Neural progenitor cell (in vitro differentiated cells): Measurements from ENCODE around the gene NCKIPSD. TPM values are rescaled to one million over a fixed set of nuclear protein-coding genes. Genes with fewer than 3 reads are reported as not detected.

Experiments
- DNase-seq: peaks from one replicate; pipeline ENCODE4 v3.0.0-alpha.2; 2016; ENCODE audit warnings: low spot score
- H2AFZ ChIP-seq: fragments of 200-600 bp; sonication (generic); replicated peaks from 2 replicates; pipeline ENCODE4 v1.6.1; 2016; ENCODE audit warnings: antibody characterized with exemption
- H3F3A ChIP-seq: fragments of 200-600 bp; sonication (generic); 2 replicates; pipeline ENCODE4 v1.6.1; 2016; ENCODE audit warnings: antibody characterized with exemption, low read depth
- H3K27ac ChIP-seq: fragments of 200-600 bp; sonication (generic); 2 replicates; pipeline ENCODE4 v1.5.1; 2016; ENCODE audit warnings: mild to moderate bottlenecking
- H3K27me3 ChIP-seq: fragments of 200-600 bp; sonication (generic); 2 replicates; pipeline ENCODE4 v1.6.1; 2016; ENCODE audit warnings: mild to moderate bottlenecking, moderate library complexity
- H3K36me3 ChIP-seq: fragments of 200-600 bp; sonication (generic); 2 replicates; pipeline ENCODE4 v1.5.1; 2016
- H3K4me1 ChIP-seq: fragments of 200-600 bp; sonication (generic); 2 replicates; pipeline ENCODE4 v1.6.1; 2016; ENCODE audit warnings: mixed run types
- H3K4me2 ChIP-seq: fragments of 200-600 bp; sonication (generic); 2 replicates; pipeline ENCODE4 v1.6.1; 2016
- H3K4me3 ChIP-seq: fragments of 200-600 bp; sonication (generic); 2 replicates; pipeline ENCODE4 v1.5.1; 2016
- H3K79me2 ChIP-seq: fragments of 200-600 bp; sonication (generic); 2 replicates; pipeline ENCODE4 v1.6.1; 2016; ENCODE audit warnings: low read depth
- H3K9ac ChIP-seq: fragments of 200-600 bp; sonication (generic); 2 replicates; pipeline ENCODE4 v1.6.1; 2016
- H3K9me3 ChIP-seq: fragments of 200-600 bp; sonication (generic); 2 replicates; pipeline ENCODE4 v1.5.1; 2016; ENCODE audit warnings: low read depth
- H4K20me1 ChIP-seq: fragments of 200-600 bp; sonication (generic); 2 replicates; pipeline ENCODE4 v1.6.1; 2016; ENCODE audit warnings: low read depth
- H3K27ac Mint-ChIP-seq: 3 replicates; pipeline ENCODE4 v1.8.0; 2021; ENCODE audit warnings: mixed read lengths
- H3K27me3 Mint-ChIP-seq: 2 replicates; pipeline ENCODE4 v1.8.0; 2022; ENCODE audit warnings: low read depth, mild to moderate bottlenecking, inconsistent platforms, moderate library complexity, mixed read lengths; ENCODE audit not compliant: insufficient read depth
- H3K36me3 Mint-ChIP-seq: 3 replicates; pipeline ENCODE4 v1.8.0; 2021; ENCODE audit warnings: mixed read lengths
- H3K4me1 Mint-ChIP-seq: 3 replicates; pipeline ENCODE4 v1.8.0; 2021; ENCODE audit warnings: mixed read lengths
- H3K4me3 Mint-ChIP-seq: 3 replicates; pipeline ENCODE4 v1.8.0; 2021; ENCODE audit warnings: mild to moderate bottlenecking, moderate library complexity, mixed read lengths
- H3K9me3 Mint-ChIP-seq: 3 replicates; pipeline ENCODE4 v1.8.0; 2020; ENCODE audit warnings: mixed read lengths
- CTCF ChIP-seq: fragments of 200-600 bp; sonication (generic); IDR thresholded peaks from 2 replicates; pipeline ENCODE4 v1.5.1; 2017; ENCODE audit warnings: antibody characterized with exemption, mild to moderate bottlenecking
- EZH2 ChIP-seq: fragments of 200-600 bp; sonication (generic); IDR thresholded peaks from 2 replicates; pipeline ENCODE4 v1.6.1; 2017; ENCODE audit warnings: antibody characterized with exemption, mild to moderate bottlenecking, moderate library complexity
- EZH2phosphoT487 ChIP-seq: fragments of 200-600 bp; sonication (generic); IDR thresholded peaks from 2 replicates; pipeline ENCODE4 v1.6.1; 2017; ENCODE audit warnings: antibody characterized with exemption
- total RNA-seq: library from RNA; depleted of rRNA; stranded (reverse); fragments of >200 nt; gene quantifications from 2 replicates; pipeline ENCODE4 v1.2.3, GENCODE V29; 2015; ENCODE audit warnings: low replicate concordance

NCKIPSD gene
- total RNA-seq, 1 donor from 2014 or later, result 32.8 TPM

GRCh38 chr3:48633743-48634142 lies 52.0 kb downstream of the NCKIPSD start:
- no peaks in the 10 kb centered on the region for H3K27me3 ChIP-seq
- H3K36me3 Mint-ChIP-seq, result peaks cover 18% of the 10 kb centered on the region
- H4K20me1 ChIP-seq, result peaks cover 24% of the 10 kb centered on the region
- H3K9me3 ChIP-seq, result no peaks in the 10 kb centered on the region
- no peak overlapping the region for H3K27ac Mint-ChIP-seq
- peaks cover 18% of the 10 kb centered on the region for H3K4me1 ChIP-seq
- DNase-seq, result no peak
- H3K36me3 ChIP-seq, result no peaks in the 10 kb centered on the region
- peak overlapping the region; percentile 90 for H3K4me3 Mint-ChIP-seq
- H3K79me2 ChIP-seq, result peaks cover 14% of the 10 kb centered on the region
- H3K4me3 ChIP-seq, result no peak overlapping the region
- H3K9me3 Mint-ChIP-seq, result no peaks in the 10 kb centered on the region
- H2AFZ ChIP-seq, result no peak overlapping the region
- TF ChIP-seq EZH2 (no peak), EZH2phosphoT487 (no peak), CTCF (no peak)
- H3K4me1 Mint-ChIP-seq, result peaks cover 27% of the 10 kb centered on the region
- no peak overlapping the region for H3K27ac ChIP-seq
- H3K27me3 Mint-ChIP-seq, result peaks cover 8% of the 10 kb centered on the region
- peak overlapping the region; percentile 81 for H3K4me2 ChIP-seq
- no peak overlapping the region for H3K9ac ChIP-seq
- peaks cover 21% of the 10 kb centered on the region for H3F3A ChIP-seq

GRCh38 chr3:48633256-48633655 lies 52.5 kb downstream of the NCKIPSD start:
- H3K36me3 ChIP-seq, result no peaks in the 10 kb centered on the region
- no peak overlapping the region for H3K4me3 ChIP-seq
- Mint-ChIP-seq H3K9me3 (no peaks in the 10 kb centered on the region), H3K36me3 (peaks cover 18% of the 10 kb centered on the region), H3K27ac (no peak overlapping the region), H3K4me1 (peaks cover 27% of the 10 kb centered on the region), H3K4me3 (peak overlapping the region; percentile 70), H3K27me3 (peaks cover 7% of the 10 kb centered on the region)
- H2AFZ ChIP-seq, result no peak overlapping the region
- H3F3A ChIP-seq, result peaks cover 21% of the 10 kb centered on the region
- no peak overlapping the region for H3K9ac ChIP-seq
- peaks cover 18% of the 10 kb centered on the region for H3K4me1 ChIP-seq
- H3K9me3 ChIP-seq, result no peaks in the 10 kb centered on the region
- H3K79me2 ChIP-seq, result peaks cover 14% of the 10 kb centered on the region
- TF ChIP-seq EZH2, result no peak
- TF ChIP-seq EZH2phosphoT487, result no peak
- no peak for TF ChIP-seq CTCF
- no peaks in the 10 kb centered on the region for H3K27me3 ChIP-seq
- no peak for DNase-seq
- H3K4me2 ChIP-seq, result no peak overlapping the region
- no peak overlapping the region for H3K27ac ChIP-seq
- H4K20me1 ChIP-seq, result peaks cover 24% of the 10 kb centered on the region

GRCh38 chr3:48631516-48632448 lies 53.9 kb downstream of the NCKIPSD start:
- H3K4me1 ChIP-seq, result peaks cover 16% of the 10 kb centered on the region
- Mint-ChIP-seq H3K9me3 (no peaks in the 10 kb centered on the region), H3K27ac (no peak overlapping the region), H3K4me3 (no peak overlapping the region), H3K4me1 (peaks cover 29% of the 10 kb centered on the region), H3K36me3 (peaks cover 28% of the 10 kb centered on the region), H3K27me3 (peaks cover 11% of the 10 kb centered on the region)
- H3K4me2 ChIP-seq, result no peak overlapping the region
- H3K36me3 ChIP-seq, result no peaks in the 10 kb centered on the region
- no peak for DNase-seq
- H3K27me3 ChIP-seq, result no peaks in the 10 kb centered on the region
- H3K9me3 ChIP-seq, result no peaks in the 10 kb centered on the region
- TF ChIP-seq EZH2phosphoT487 (no peak), EZH2 (no peak), CTCF (no peak)
- no peak overlapping the region for H3K27ac ChIP-seq
- H2AFZ ChIP-seq, result no peak overlapping the region
- H3K79me2 ChIP-seq, result peaks cover 14% of the 10 kb centered on the region
- H3K9ac ChIP-seq, result no peak overlapping the region
- no peak overlapping the region for H3K4me3 ChIP-seq
- H4K20me1 ChIP-seq, result peaks cover 24% of the 10 kb centered on the region
- peaks cover 21% of the 10 kb centered on the region for H3F3A ChIP-seq
